Measurements from ENCODE around the gene ATAD3A.

GRCh38 chr1:1551524-1552262 lies 39.7 kb downstream of the ATAD3A start:
- TF ChIP-seq CTCF (conservative IDR thresholded peaks at IDR 0.05; ENCODE audit: low read depth, low read length) (no peak), EZH2 (IDR thresholded peaks at IDR 0.05; ENCODE audit: borderline replicate concordance, low read depth, low read length, poor library complexity, severe bottlenecking) (no peak)
